Measurements from ENCODE around the gene MON1B. TPM values are rescaled to one million over a fixed set of nuclear protein-coding genes. Genes with fewer than 3 reads are reported as not detected.

The MON1B gene
- total RNA-seq, 1 donor from 2014 or later: 55.0 TPM

DNA sequence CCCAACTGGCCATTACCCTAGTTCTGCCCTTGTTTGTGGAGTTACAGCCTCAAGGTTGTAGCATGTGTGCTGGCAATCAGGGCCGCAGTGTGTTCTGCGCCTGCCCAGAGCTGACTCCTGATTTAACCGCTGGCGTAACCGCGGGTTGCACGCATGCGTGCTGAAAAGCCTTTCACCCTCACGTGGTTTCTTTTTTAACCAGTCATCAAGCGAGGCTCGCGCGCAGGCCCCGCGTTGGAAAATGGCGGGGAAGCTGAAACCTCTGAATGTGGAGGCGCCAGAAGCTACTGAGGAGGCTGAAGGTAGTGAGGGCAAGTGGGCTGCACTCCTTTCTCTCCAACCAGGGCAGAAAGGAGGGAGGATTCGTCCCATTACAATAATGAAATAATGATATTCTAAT is 8.2 kb downstream of the MON1B start, which contains the start of gene SYCE1L:
TSS of gene SYCE1L (plus strand) at position 198 of the 400 bp plus-strand sequence. CDS start at position 242, 44 bp downstream.
- DNase-seq (ENCODE audit: low spot score, unreplicated experiment): no peak
- H3K36me3 Mint-ChIP-seq (ENCODE audit: insufficient read depth): peaks cover 15% of the 10 kb centered on the region
- peak within 1 kb of the TSS; percentile 2 for H3K27ac Mint-ChIP-seq
- H3K27me3 Mint-ChIP-seq: no peaks in the 10 kb centered on the region
- H3K9me3 Mint-ChIP-seq (ENCODE audit: low read depth): no peaks in the 10 kb centered on the region
- no peaks in the 10 kb centered on the region for H3K4me1 Mint-ChIP-seq (ENCODE audit: low read depth)
- TF ChIP-seq, protein P1, sequence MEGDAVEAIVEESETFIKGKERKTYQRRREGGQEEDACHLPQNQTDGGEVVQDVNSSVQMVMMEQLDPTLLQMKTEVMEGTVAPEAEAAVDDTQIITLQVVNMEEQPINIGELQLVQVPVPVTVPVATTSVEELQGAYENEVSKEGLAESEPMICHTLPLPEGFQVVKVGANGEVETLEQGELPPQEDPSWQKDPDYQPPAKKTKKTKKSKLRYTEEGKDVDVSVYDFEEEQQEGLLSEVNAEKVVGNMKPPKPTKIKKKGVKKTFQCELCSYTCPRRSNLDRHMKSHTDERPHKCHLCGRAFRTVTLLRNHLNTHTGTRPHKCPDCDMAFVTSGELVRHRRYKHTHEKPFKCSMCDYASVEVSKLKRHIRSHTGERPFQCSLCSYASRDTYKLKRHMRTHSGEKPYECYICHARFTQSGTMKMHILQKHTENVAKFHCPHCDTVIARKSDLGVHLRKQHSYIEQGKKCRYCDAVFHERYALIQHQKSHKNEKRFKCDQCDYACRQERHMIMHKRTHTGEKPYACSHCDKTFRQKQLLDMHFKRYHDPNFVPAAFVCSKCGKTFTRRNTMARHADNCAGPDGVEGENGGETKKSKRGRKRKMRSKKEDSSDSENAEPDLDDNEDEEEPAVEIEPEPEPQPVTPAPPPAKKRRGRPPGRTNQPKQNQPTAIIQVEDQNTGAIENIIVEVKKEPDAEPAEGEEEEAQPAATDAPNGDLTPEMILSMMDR (IDR thresholded peaks at IDR 0.05; ENCODE audit: unreplicated experiment): no peak
- H3K4me3 Mint-ChIP-seq (ENCODE audit: low read depth): no peak within 1 kb of the TSS

DNA sequence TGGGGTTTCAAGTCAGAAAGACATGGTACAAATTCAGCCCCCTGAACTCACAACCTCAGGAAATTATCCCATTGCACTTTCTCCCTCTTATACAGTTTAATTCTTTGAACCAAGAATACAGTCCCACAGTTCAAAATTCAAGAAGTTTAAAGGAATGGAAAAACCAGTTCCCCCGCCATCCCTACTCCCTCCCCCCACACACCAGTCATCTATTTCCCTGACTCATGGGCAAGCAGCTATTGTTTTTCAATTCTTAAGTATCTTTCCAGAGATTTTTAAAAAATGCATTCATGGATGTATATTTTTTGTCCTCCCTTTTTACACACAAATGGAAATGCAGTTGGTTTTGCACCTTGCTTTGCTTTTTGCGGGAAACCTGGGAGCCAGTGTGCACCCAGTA is 15.5 kb downstream of the MON1B start:
- Mint-ChIP-seq H3K9me3 (ENCODE audit: low read depth) (no peaks in the 10 kb centered on the region), H3K4me3 (ENCODE audit: low read depth) (no peak overlapping the region), H3K36me3 (ENCODE audit: insufficient read depth) (peaks cover 2% of the 10 kb centered on the region), H3K27ac (no peak overlapping the region), H3K27me3 (peaks cover 4% of the 10 kb centered on the region), H3K4me1 (ENCODE audit: low read depth) (peaks cover 6% of the 10 kb centered on the region)
- DNase-seq (ENCODE audit: low spot score, unreplicated experiment): no peak
- TF ChIP-seq, protein P1 (IDR thresholded peaks at IDR 0.05; ENCODE audit: unreplicated experiment): no peak

DNA sequence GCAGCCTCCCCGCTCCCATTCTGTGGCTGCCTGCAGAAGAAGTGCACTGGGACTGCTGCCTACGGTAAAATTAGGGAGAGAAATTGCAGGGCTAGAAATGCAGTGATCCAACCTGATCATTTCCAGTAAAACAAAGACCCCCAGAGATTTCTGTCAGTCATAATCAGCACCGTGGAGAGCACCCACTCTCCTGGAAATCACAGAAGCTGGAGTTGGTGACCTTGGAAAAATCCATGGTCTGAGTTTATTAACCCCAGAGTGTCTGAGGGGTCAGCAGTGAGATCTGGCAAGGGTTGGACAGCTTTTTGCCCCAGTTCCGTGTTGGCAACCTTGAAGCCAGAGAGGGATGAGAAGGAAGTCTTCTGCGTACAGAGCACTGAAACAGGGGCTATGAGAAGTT is 16.0 kb downstream of the MON1B start:
- DNase-seq (ENCODE audit: low spot score, unreplicated experiment): no peak
- H3K4me1 Mint-ChIP-seq (ENCODE audit: low read depth): peaks cover 10% of the 10 kb centered on the region
- TF ChIP-seq, protein P1 (IDR thresholded peaks at IDR 0.05; ENCODE audit: unreplicated experiment): no peak
- H3K36me3 Mint-ChIP-seq (ENCODE audit: insufficient read depth): peaks cover 2% of the 10 kb centered on the region
- peaks cover 4% of the 10 kb centered on the region for H3K27me3 Mint-ChIP-seq
- H3K9me3 Mint-ChIP-seq (ENCODE audit: low read depth): no peaks in the 10 kb centered on the region
- no peak overlapping the region for H3K4me3 Mint-ChIP-seq (ENCODE audit: low read depth)
- H3K27ac Mint-ChIP-seq: no peak overlapping the region

DNA sequence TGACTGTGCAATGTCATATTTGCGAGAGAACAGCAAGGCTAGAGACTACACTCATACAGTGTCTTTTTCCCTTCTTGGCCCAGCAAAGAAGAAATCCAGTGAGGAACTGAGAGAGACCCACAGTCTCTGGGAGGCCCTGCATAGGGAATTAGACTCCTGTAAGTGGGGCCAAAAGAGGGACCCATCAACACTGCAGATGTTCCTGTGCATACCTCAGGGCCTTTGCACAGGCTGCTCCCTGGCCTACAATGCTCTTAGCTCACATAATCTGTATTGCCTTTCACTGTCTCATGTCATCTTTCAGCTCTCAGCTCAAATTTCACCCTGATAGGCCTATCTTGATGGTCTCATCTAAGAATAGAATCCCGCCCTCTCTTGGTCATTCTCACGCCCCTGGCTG is 17.4 kb downstream of the MON1B start:
- Mint-ChIP-seq H3K9me3 (ENCODE audit: low read depth) (no peaks in the 10 kb centered on the region), H3K4me3 (ENCODE audit: low read depth) (no peak overlapping the region), H3K27ac (no peak overlapping the region), H3K27me3 (peaks cover 4% of the 10 kb centered on the region), H3K36me3 (ENCODE audit: insufficient read depth) (peaks cover 2% of the 10 kb centered on the region), H3K4me1 (ENCODE audit: low read depth) (peaks cover 10% of the 10 kb centered on the region)
- TF ChIP-seq, protein P1 (IDR thresholded peaks at IDR 0.05; ENCODE audit: unreplicated experiment): no peak
- no peak for DNase-seq (ENCODE audit: low spot score, unreplicated experiment)

DNA sequence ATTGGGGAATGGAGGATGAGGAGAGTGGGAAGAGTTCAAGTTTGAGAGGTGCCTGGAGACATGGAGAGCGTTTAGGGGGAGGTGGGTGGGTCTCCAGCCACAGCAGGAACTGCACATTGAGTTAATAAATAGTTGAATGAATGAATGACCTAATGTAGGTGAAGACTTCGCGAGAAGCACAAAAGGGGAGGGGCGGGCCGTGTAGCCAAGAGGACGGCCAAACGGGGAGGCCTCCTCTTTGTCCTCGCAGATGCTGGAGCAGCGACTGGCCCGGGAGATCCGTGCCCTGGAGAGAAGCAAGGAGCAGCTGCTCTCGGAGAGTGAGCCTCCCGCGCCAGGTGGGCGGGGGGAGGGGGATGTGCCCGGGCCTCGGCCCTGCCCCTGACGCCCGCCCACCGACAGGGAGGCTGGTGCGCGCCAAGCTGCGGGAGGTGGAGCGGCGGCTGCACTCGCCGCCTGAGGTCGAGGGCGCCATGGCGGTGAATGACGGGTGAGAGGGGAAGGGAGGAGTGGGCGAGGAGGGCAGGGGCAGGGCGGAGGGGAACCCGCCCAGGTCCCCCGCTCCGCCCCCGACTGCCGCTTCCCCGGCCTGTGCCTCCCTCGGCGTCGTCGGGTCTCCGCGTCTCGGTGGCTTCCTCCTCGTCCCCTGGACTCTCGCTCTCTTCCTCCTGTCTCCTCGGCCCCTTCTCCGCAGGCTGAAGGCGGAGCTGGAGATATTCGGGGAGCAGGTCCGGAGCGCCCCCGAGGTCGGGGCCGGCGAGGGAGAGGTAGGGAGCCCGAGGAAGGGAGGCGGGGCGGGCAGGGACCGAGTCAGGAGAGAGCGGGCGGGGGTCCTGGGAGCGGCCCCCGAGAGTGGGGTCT is 21.1 kb downstream of the MON1B start:
- no peaks in the 10 kb centered on the region for H3K36me3 Mint-ChIP-seq (ENCODE audit: insufficient read depth)
- peak; percentile 58 for DNase-seq (ENCODE audit: low spot score, unreplicated experiment)
- peaks cover 4% of the 10 kb centered on the region for H3K27me3 Mint-ChIP-seq
- TF ChIP-seq, protein P1 (IDR thresholded peaks at IDR 0.05; ENCODE audit: unreplicated experiment): no peak
- H3K27ac Mint-ChIP-seq: peak overlapping the region; percentile 85
- no peaks in the 10 kb centered on the region for H3K9me3 Mint-ChIP-seq (ENCODE audit: low read depth)
- peaks cover 10% of the 10 kb centered on the region for H3K4me1 Mint-ChIP-seq (ENCODE audit: low read depth)
- peak overlapping the region; percentile 85 for H3K4me3 Mint-ChIP-seq (ENCODE audit: low read depth)
